LoVo (cell line): Measurements from ENCODE around the gene PAQR5.
"Not testable (repeated sequence)": the region's sequence is repeated elsewhere in the genome, so short reads cannot be mapped to it uniquely, and the experiment has no call there.

Experiments
- DNase-seq: peaks from one replicate; pipeline ENCODE4 v3.0.0-alpha.2; 2016; ENCODE audit warnings: low spot score

PAQR5 gene

DNA sequence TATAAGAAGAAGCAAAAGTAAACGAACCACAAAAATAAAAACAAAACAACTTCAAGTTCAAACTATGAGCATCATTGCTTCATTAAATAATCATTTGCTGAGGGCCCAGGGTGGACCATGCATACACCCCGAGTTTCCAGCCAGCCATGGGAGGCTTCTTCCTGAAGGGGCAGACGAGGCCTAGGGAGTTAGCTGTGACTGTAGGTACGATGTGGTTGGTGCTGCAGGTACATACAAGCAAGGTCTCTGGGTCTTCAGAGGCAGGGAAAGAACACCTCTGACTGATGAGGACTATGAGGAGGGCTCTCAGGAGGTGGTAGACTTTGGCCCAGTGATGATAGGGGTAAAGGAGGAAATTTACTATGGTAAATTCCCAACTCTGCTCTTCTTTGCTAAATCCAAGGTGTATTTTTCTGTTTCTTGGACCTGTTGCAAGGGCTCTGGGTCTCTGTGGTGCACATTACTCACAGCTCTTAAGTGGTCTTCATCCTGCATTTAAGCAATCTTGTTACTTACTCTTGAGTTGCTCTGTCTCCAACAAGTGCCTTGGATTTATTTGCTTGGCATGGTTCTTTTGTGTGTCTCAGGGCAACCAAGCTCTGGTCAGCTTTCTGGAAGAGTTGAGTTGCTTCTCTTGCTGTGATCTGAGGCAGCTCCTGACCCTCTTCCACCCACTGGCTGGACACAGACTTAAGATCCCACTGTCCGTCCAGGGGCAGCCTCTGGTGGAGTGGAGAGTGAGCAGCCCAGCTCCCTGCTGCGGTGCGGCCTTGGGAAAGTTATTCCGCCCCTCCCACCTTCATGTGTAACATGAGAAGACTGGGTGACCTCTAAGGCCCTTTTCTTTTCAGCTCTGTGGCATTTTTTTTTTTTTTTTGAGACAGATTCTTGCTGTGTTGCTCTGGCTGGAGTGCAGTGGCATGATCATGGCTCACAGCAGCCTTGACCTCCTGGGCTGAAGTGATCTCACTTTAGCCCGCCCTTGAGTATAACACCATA is 59.4 kb downstream of the PAQR5 start:
- DNase-seq = no peak

DNA sequence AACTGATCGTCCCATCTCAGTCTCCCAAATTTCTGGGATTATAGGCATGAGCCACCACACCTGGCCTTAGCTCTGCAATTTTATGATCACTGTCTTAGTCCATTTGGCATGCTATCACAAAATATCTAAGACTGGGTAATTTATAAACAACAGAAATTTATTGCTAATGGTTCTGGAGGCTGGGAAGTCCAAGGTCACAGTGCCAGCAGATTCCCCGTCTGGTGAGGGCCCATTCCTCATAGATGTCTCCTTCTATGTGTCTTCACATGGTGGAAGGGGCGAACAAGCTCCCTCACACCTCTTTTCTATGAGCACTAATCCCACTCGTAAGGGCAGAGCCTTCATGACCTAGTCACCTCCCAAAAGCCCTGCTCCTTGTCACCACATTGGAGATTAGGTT is 60.1 kb downstream of the PAQR5 start:
- no peak for DNase-seq

DNA sequence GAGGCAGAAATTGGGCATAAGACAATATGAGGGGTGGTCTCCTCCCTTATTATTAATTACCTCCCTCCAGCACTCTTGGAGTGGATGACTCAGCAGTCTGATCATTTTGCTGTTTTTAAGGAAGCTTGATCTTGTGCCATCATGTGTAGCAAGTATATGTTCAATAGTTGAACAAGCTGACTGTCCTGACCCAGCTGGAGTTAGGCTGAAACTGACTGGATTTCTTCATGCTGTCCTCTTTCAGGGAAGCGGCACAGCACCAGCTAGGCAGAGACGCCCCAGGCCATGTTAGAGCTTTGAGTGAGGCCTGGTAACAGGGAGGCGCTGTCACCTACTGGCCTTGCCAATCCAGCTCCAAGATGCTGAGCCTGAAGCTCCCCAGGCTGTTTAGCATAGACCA is 61.0 kb downstream of the PAQR5 start:
- no peak for DNase-seq

DNA sequence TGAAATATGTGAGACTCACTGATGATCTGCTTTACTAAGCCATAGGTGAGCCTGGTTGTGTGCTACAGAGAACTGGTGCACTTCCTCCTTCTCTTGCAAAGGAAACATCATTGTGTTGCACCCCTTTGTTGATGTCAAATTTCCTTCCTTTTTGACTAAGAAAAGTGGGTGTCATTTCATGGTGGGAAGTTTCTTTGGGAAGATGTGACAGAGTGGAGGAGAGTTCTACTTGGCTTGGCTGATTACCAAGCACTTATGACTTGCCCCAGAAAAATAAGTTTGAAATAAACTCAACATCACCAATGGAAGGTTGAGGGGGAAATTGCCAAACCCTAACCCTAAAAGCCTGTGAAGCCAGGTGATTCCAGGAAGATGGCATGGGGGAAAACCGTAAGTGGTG is 61.9 kb downstream of the PAQR5 start:
- DNase-seq = no peak

DNA sequence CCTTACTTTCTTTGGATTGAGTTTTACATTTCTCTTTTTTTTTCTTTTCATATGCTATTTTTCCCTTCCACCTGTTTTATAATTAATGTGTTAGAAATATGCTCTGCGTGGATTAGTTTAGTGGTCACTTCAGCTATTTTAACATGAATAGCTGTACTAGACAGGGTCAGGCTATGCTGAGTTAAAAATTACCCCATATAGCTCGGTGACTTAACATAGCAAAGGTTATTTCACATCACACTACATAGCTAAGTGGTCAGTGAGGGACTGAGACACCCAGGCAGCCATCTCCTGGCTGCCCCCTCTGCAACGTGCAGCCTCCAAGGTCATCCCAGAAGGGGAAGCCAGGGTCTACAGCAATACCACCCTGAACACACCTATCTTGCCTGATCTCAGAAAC is 68.5 kb downstream of the PAQR5 start:
- DNase-seq = no peak

DNA sequence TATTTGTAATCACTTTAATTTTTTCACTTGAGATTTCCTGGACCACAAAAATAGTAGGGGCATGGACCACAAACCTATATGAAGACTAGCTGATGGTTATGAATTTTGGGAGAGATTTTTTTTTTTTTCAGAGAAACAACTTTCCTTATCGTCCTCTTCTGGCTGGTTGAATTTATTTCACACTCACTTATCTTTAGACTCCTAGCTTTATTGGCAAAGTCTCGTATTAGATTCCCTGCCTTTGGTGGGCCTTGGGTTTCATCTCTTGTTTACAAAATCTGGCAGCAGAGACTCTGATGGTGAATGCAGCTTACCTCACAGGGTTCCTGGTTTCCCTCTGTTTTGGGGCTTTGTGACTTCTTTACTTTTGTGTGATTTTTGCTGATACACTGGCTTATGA is 70.9 kb downstream of the PAQR5 start:
- DNase-seq = no peak

DNA sequence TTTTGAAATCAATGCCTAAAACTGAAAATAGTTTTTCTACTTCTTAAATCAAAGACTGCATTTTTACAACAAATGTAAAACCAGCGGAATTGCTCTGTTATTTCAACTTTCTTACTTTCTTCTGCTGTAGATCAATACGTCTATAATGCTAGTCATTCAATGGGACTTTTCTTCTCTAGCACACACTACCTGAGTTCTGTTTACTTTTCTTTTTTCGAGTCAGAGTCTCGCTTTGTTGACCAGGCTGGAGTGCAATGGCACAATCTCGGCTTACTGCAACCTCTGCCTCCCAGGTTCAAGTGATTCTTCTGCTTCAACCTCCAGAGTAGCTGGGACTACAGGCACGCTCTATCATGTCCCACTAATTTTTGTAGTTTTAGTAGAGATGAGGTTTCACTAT is 74.7 kb downstream of the PAQR5 start:
- no peak for DNase-seq

DNA sequence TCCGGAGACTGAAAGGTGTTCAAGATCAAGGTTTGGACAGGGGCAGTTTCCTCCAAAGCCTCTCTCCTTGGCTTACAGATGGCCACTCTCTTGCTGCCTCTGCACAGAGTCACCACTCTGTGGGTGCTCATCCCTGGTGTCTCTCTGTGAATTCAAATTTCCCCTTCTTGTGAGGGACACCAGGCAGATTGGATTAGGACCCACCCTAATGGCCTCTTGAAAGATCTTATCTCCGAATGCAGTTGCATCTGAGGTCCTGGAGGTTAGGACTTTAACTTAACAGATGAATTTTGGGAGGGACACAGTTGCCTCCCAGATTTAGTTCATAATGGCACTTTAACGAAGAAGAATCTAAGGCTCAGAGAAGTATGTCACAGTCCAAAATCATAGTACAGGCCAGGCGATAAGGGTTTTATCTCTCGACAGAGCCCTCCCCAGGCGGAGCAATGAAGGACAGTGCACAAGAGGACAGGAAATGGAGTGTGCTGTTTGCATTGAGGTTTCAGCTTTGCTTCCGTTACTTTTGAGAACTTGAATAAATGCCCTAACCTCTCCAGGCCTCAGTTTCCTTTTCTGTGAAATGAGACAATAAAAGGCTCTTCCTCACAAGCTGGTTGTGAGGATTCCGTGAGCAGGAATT is 76.6 kb downstream of the PAQR5 start:
- no peak for DNase-seq

DNA sequence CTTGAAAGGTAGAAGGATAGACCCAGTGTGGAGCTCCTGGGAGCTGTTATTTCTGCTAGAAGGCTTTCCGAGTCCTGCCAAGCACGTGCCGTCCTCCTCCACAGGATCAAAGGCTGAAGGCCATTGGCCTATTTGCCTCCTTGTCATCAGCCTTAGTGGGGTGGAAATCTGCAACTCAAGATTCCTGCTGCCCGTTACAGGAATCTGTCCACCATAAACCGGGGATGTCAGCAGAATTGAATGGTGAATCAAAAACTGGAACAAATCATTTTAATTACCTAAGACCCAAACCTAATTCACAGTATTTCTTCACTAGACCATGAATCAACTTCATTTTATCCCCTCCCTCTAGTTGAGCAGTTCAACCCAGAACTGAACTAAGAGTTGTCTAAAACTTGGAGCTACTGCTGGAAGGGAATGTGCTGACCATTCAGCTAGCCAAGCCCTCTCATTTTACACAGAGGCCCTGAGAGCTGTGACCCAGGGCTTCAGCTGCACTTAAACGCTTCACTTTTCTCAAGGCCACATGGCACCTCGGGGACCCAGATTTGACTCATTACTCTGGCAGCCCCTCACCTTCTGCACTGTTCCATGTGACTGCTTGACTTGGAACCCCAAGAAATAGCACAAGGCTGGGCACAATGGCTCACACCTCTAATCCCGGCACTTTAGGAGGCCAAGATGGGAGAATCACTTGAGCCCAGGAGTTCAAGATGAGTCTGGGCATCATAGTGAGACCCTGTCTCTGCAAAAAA is 78.7 kb downstream of the PAQR5 start:
- no peak for DNase-seq

DNA sequence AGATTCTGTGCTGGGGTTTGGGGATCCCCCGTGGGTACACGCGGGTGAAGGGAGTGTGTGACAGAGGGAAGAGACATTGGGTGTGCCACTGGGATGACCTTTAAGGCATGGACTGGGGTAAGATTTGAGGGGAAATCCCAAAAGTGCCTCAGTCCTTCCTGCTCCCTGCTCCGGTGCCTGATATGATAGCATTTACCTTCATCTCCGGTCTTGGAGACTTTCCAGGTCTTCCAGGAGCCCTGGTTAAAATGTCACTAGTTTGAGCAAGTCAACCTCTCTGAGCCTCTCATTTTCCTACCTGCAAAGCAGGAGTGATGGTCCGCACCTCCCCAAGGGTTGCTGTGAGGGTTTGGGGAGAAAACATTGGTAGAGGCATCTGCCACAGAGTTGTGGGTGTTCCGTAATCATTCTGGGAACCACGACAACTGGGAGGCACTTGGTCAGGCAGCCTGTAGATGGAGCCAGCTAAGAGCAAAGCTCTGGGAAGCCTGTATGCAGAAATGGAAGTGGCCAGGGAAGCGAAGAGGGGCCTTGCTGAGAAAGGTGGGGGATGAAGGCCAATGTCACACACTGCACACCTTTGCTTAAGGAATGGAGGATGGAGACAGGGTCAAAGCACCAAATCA is 81.5 kb downstream of the PAQR5 start:
- DNase-seq = no peak

DNA sequence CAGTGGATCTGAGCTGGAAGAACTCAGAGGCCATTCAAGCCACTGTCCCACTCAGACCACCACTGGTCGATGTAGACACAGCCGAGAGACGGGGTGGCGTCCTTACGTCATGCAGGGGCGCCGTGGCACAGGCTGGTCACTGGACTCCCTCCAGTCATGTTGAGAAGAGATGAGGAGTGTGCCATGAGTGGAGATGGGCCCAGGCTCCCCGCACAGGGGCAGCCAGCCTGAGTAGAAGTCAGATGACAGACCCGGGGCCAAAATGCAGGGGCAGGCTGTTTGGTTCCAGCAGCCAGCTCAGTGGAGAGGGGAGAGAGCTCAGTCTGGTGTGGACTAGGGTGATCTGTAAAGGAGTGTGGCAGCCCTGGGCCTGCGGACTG is 82.0 kb downstream of the PAQR5 start:
- DNase-seq = no peak

DNA sequence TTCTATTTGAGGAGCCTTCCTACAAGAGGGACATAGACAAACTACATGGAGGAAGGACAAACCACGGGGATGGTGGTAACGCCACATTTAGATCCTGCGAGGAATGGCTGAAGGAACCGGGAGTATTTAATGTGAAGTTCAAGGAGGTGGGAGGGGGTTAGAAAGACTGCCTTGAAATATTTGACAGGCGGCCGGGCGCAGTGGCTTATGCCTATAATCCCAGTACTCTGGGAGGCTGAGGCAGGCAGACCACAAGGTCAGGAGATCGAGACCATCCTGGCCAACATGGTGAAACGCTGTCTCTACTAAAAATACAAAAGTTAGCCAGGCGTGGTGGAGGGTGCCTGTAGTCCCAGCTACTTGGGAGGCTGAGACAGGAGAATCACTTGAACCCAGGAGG is 83.5 kb downstream of the PAQR5 start:
- DNase-seq = not testable (repeated sequence)

DNA sequence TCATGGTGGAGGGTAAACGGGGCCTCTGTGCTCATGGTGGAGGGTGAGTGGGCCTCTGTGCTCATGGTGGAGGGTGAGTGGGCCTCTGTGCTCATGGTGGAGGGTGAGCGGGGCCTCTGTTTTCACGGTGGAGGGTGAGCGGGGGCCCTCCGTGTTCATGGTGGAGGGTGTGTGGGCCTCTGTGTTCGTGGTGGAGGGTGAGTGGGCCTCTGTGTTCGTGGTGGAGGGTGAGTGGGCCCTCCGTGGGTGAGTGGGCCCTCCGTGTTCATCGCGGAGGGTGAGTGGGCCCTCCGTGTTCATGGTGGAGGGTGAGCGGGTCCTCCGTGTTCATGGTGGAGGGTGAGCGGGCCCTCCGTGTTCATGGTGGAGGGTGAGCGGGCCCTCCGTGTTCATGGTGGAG is 85.4 kb downstream of the PAQR5 start:
- DNase-seq = not testable (repeated sequence)

DNA sequence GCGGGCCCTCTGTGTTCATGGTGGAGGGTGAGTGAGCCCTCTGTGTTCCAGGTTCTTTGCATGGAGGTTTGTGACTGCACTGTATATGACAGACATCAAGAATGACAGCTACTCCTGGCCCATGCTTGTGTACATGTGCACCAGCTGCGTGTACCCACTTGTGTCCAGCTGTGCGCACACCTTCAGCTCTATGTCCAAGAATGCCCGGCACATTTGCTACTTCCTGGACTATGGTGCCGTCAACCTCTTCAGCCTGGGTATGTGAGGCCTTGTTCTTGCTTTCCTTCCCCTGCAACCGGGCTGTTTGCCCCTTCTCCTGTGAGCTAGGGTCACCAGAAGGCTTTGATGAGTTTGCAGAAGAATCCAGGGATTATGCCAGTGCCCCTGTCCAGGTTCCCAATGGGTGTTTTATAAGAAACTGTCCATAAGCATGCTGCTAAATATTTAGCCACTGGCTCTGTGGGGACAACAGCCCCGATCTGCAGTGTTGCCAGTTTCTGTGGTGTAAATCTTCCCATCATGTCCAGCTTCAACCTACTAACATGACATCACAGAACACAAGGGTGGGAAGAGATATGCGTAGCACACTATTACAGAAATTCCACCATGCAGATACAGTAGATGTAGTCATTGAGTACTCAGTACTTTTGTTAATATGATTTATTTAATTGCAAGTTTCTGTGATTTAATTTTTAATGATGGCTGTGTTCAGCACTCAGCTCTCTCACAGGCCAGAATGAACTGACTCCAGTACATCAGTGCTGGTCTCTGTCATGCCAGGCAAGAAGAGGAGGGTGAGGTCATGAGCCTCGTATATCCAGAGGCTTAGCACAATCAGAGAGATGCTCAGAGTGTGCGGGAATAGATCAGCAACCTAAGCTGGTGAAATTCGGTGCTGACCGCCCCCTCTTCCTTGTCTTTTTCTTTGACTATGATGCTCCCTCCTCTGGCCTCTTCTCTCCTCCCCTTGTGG is 86.2 kb downstream of the PAQR5 start:
- DNase-seq = no peak

DNA sequence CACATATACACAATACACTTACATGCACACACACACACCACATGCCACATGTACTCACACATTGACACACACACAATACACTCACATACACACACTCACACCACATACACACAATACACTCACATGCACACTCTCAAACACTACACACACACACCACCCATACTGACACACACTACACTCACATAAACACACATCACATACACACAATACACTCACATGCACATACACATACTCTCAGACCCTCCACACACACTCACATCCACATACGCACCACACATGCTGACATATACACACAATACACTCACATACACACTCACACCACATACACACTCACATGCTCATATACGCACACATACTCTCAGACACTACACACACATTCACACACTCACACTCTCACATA is 87.1 kb downstream of the PAQR5 start:
- no peak for DNase-seq

DNA sequence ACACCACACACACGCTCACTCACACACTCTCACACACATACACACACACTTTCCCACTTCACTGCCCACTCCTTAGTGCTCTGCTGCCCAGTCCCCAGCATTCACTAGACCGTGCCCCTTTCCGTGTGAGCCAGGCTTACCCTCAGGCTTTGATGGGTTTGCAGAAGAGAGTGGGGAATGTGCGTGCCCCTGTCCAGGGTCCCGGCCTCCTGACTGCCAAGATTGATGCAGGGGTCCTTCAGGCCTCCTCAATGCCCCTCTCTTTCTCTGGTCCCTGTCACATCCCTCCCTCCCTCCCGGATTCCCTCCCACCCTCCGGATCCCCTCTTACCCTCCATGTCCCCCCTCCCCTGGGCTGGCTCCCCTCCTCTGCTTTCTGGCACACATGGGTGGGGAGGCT is 87.6 kb downstream of the PAQR5 start:
- DNase-seq = no peak

DNA sequence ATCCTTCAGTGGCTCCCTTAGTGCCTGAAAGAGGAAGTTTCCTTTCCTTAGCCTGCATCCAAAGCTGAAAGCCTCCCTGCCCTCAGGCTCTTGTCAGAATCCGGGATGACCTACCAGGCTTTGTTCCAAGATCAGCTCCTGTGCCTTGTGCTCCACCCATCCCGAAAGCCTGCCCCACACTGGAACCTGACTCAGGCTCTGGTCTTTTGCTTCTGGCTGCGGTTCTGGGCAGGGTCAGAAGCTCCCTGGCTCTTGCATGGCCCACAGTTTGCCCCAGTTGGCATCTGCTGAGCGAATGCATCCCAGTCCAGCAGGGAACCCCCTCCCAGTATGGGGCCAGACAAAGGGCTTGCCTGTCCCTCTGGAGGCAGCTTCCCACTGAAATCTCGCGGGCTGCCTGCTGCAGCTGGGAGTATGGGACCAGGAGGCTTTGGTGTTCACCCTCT is 89.6 kb downstream of the PAQR5 start:
- DNase-seq = no peak

DNA sequence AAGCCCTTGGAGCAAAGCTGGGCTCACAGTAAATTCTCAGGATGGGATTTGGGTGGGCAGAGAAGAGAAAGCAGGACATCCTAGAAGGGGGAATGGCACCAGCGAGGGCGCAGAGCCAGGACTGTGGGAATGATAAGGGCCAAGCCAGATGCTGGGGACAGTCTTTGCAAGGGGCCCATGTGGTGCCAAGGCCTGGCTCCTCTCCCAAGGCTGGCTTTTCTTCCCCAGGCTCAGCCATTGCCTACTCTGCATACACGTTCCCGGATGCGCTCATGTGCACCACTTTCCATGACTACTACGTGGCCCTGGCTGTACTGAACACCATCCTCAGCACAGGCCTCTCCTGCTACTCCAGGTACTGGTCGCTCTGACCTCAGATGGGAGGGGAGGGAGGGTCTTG is 90.7 kb downstream of the PAQR5 start:
- DNase-seq = no peak

DNA sequence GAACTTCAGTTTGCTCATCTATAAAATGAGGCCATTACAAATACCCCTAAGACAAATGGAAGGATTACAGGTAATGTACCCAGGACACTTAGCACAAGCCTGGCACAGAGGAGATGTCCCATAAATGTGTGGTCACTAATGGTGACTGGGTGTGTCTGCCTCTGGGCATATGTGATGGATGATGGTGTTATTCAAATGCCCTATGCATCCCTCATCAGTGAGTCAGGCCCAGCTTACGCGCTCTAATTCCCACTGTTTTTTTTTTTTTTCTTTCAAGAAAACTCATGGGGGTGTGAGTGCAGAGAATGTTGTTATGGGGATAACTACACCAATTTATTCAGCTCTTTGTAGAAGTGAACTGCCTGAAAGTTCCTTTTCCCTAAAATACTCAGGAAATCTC is 91.9 kb downstream of the PAQR5 start:
- DNase-seq = no peak

DNA sequence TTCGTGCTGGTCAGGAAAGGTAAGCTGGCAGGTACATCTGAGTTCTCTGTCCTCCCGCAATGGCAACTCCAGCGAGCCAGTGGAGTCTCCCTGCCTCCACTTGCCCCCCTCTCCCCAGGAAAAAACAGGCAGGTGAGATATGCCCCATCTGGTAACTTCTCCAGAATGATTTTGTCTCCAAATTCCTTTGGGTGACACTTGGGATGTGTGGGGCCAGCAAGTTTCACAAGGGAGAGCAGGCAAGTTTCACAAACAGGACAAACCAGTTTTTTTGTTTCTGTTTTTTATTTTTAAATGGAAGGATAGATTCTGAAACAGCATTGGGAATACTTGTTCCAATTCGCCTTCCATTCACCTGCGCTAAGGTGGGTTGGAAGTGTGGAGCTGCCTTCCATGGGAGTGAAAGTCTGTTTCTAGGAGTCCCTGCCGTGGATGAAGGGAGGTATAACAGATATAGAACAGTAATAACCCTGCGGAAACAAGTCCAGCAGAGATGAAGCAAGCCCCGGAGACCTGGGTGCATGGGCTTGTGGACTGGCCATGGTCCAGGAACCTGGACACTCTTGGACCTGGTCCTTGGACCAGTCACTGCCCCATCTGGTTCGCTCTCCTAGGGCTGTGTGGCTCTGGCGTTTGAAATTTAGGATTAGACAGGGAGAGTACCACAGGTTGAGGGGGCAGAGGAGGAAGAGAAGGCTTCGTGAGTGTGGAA is 92.5 kb downstream of the PAQR5 start:
- no peak for DNase-seq
